Measurements from ENCODE around the gene FZD8. TPM values are rescaled to one million over a fixed set of nuclear protein-coding genes. Genes with fewer than 3 reads are reported as not detected.
A peak's percentile ranks its signal among the peaks of the same experiment; 100 is the strongest.

The FZD8 gene
- total RNA-seq, 1 experiment from 2014 or later = 0.22 TPM

DNA sequence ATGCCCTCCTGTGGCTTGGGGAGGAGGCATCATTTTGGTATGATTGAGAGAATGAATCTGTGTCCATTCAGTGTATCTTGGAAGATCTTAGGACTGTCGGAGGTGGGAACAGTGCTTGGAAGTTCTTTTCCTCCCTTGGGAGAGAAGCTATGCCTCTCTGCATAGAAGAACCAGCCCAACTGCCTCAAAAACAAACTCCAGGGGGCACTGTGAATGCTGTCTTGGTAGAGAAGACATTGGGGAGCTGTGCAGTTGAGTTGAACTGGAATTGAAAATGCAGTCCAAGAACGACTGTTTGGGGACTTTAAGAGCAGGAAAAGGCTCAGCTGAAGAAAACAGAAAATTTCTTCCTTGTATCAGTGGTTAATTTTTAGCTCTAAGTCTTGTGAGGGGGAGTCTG is 41.9 kb downstream of the FZD8 start:
- CTCF ChIA-PET = interaction anchor here (0.7 to 1.4 kb wide), 5 partner anchors 14 to 480 kb away, joined by 3 to 6 read pairs (median 3); no protein-coding TSS in a partner anchor
- intact Hi-C loops (cut with micrococcal nuclease) = no loop called here
- Histone ChIP-seq H3K4me1 (ENCODE audit: control insufficient read depth in 1 of 2, insufficient read depth in 2 of 2, low read length in 2 of 2) (no peaks in the 10 kb centered on the region), H3K9ac (ENCODE audit: low read length) (no peak overlapping the region), H4K20me1 (ENCODE audit: insufficient read depth) (no peaks in the 10 kb centered on the region), H3K79me2 (ENCODE audit: insufficient read depth, low read length) (no peaks in the 10 kb centered on the region), H3K9me3 (ENCODE audit: control insufficient read depth in 1 of 2, insufficient read depth in 1 of 2, low read depth in 1 of 2, low read length in 2 of 2) (no peaks in the 10 kb centered on the region), H3K4me2 (ENCODE audit: low read length) (no peak overlapping the region), H2AFZ (ENCODE audit: low read depth, low read length, poor library complexity, severe bottlenecking) (no peak overlapping the region), H3K36me3 (ENCODE audit: control insufficient read depth in 1 of 2, insufficient read depth in 2 of 2, low read length in 2 of 2) (no peaks in the 10 kb centered on the region; a peak in 1 of 4 replicates), H3K9me2 (ENCODE audit: insufficient read depth) (no peaks in the 10 kb centered on the region), H3K4me3 (replicated peaks in 1 of 2; ENCODE audit: low read depth in 1 of 2, low read length in 2 of 2) (no peak overlapping the region), H3K27me3 (ENCODE audit: insufficient read depth, low read length) (peaks cover 36% of the 10 kb centered on the region; the same call in 1 of the 2 replicates), H3K27ac (ENCODE audit: low read depth, low read length) (no peak overlapping the region)
- RAD21 ChIA-PET (ENCODE audit: low non-redundant PET in 1 of 2, low total read pairs in 2 of 2, uncharacterized antibody in 2 of 2, unreplicated experiment in 2 of 2) = no interaction called here
- POLR2A ChIA-PET = no interaction called here
- no peak for TF ChIP-seq YY1 (IDR thresholded peaks at IDR 0.05; ENCODE audit: extremely low read depth, insufficient replicate concordance, low read depth, low read length)
- TF ChIP-seq, protein P1, sequence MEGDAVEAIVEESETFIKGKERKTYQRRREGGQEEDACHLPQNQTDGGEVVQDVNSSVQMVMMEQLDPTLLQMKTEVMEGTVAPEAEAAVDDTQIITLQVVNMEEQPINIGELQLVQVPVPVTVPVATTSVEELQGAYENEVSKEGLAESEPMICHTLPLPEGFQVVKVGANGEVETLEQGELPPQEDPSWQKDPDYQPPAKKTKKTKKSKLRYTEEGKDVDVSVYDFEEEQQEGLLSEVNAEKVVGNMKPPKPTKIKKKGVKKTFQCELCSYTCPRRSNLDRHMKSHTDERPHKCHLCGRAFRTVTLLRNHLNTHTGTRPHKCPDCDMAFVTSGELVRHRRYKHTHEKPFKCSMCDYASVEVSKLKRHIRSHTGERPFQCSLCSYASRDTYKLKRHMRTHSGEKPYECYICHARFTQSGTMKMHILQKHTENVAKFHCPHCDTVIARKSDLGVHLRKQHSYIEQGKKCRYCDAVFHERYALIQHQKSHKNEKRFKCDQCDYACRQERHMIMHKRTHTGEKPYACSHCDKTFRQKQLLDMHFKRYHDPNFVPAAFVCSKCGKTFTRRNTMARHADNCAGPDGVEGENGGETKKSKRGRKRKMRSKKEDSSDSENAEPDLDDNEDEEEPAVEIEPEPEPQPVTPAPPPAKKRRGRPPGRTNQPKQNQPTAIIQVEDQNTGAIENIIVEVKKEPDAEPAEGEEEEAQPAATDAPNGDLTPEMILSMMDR (IDR thresholded peaks at IDR 0.05 in 2 of 3, conservative IDR thresholded peaks at IDR 0.05 in 1 of 3; ENCODE audit: borderline replicate concordance in 1 of 3, insufficient read depth in 1 of 3, low read depth in 2 of 3, low read length in 2 of 3) = peak; percentile 5 to 51 (median 38); a peak in 4 of 6 replicates
- DNase-seq (ENCODE audit: low read depth, low spot score) = no peak
- peak; percentile 62 for ATAC-seq
- no TSS peak for BruUV-seq (replicated peaks)

DNA sequence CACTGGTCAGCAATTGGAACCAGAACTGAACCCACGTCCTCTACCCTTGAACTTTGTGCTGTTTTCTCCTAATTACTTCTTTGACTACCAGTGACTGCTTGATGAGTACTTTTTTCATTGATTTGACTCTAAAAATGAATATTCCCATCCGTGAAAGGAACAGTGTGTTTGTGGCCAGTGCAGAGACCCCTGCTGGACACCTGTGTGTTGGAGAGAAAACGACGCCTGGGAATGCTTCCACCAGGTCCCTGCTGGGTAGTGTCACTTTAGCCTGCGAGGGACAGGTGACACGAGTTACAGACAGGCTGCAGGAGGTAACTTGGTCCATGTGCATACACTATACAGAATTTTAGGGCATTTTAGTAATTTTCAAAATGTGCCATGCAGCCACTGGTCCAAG is 43.7 kb downstream of the FZD8 start:
- peak; percentile 85 for ATAC-seq
- ChIA-PET POLR2A (no interaction called here), RAD21 (ENCODE audit: low non-redundant PET in 1 of 2, low total read pairs in 2 of 2, uncharacterized antibody in 2 of 2, unreplicated experiment in 2 of 2) (no interaction called here), CTCF (no interaction called here)
- Histone ChIP-seq H3K79me2 (ENCODE audit: insufficient read depth, low read length) (no peaks in the 10 kb centered on the region), H2AFZ (ENCODE audit: low read depth, low read length, poor library complexity, severe bottlenecking) (no peak overlapping the region), H3K27ac (ENCODE audit: low read depth, low read length) (no peak overlapping the region), H3K4me1 (ENCODE audit: control insufficient read depth in 1 of 2, insufficient read depth in 2 of 2, low read length in 2 of 2) (no peaks in the 10 kb centered on the region), H3K4me3 (replicated peaks in 1 of 2; ENCODE audit: low read depth in 1 of 2, low read length in 2 of 2) (no peak overlapping the region), H3K4me2 (ENCODE audit: low read length) (no peak overlapping the region), H3K36me3 (ENCODE audit: control insufficient read depth in 1 of 2, insufficient read depth in 2 of 2, low read length in 2 of 2) (no peaks in the 10 kb centered on the region), H3K27me3 (ENCODE audit: insufficient read depth, low read length) (peaks cover 20% of the 10 kb centered on the region; the same call in 1 of the 2 replicates), H3K9ac (ENCODE audit: low read length) (no peak overlapping the region), H4K20me1 (ENCODE audit: insufficient read depth) (no peaks in the 10 kb centered on the region), H3K9me2 (ENCODE audit: insufficient read depth) (no peaks in the 10 kb centered on the region), H3K9me3 (ENCODE audit: control insufficient read depth in 1 of 2, insufficient read depth in 1 of 2, low read depth in 1 of 2, low read length in 2 of 2) (no peaks in the 10 kb centered on the region)
- TF ChIP-seq, protein P1 (IDR thresholded peaks at IDR 0.05 in 2 of 3, conservative IDR thresholded peaks at IDR 0.05 in 1 of 3; ENCODE audit: borderline replicate concordance in 1 of 3, insufficient read depth in 1 of 3, low read depth in 2 of 3, low read length in 2 of 3) = peak; percentile 49 to 58 (median 56); a peak in 5 of 6 replicates
- TF ChIP-seq EZH2phosphoT487 (IDR thresholded peaks at IDR 0.05; ENCODE audit: borderline replicate concordance) (no peak), RAD21 (IDR thresholded peaks at IDR 0.05; ENCODE audit: low read depth) (peak; percentile 43; the same call in 1 of the 2 replicates)
- intact Hi-C loops (cut with micrococcal nuclease) = no loop called here
- BruUV-seq (replicated peaks) = no TSS peak
- no peak for DNase-seq (ENCODE audit: low read depth, low spot score)

Measured in HCT116 (cell line).